Measurements from ENCODE around the gene CDC14A.

- TF ChIP-seq CTCF (IDR thresholded peaks at IDR 0.05; ENCODE audit: extremely low read depth in 1 of 2, insufficient read depth in 1 of 2, low read depth in 1 of 2, low read length in 2 of 2): no peak
- TF ChIP-seq MYC (IDR thresholded peaks at IDR 0.05; ENCODE audit: low read depth, low read length): no peak
- no peak for TF ChIP-seq JUN (IDR thresholded peaks at IDR 0.05; ENCODE audit: borderline replicate concordance, insufficient read depth, insufficient read length, low read depth)
- no peak for TF ChIP-seq EZH2 (IDR thresholded peaks at IDR 0.05; ENCODE audit: borderline replicate concordance, low read depth, low read length, severe bottlenecking)
Measured at GRCh38 chr1:100556925-100557605, 204.8 kb downstream of the CDC14A start.

Measured in endothelial cell of umbilical vein (primary cell).